ENCODE results near the gene TLK1.
"Not testable (repeated sequence)": the region's sequence is repeated elsewhere in the genome, so short reads cannot be mapped to it uniquely, and the experiment has no call there.

Gene TLK1

DNA sequence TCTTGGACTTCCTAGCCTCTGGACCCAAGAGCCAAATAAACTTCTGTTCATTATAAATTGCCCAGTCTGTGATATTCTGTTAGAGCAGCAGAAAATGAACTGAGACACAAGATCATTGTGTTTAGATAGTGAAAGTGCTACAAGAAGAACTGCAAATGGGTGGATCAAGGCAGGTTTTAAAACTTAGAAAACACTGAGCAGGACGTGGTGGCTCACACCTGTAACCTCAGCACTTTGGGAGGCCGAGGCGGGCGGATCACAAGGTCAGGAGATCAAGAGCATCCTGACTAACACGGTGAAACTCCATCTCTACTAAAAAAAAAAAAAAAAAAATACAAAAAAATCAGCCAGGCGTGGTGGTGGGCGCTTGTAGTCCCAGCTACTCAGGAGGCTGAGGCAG is 84.3 kb downstream of the TLK1 start:
- not testable (repeated sequence) for DNase-seq

DNA sequence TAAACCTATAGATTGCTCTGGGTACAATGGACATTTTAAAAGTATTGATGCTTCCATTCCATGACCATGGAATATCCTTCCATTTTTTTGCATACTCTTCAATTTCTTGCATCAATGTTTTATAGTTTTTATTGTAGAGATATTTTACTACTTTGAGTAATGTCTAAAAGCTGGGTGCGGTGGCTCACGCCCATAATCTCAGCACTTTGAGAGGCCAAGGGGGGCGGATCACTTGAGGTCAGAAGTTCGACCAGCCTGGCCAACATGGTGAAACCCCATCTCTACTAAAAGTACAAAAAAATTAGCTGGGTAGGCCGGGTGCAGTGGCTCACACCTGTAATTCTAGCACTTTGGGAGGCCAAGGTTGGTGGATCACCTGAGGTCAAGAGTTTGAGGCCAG is 88.5 kb downstream of the TLK1 start:
- DNase-seq: no peak

DNA sequence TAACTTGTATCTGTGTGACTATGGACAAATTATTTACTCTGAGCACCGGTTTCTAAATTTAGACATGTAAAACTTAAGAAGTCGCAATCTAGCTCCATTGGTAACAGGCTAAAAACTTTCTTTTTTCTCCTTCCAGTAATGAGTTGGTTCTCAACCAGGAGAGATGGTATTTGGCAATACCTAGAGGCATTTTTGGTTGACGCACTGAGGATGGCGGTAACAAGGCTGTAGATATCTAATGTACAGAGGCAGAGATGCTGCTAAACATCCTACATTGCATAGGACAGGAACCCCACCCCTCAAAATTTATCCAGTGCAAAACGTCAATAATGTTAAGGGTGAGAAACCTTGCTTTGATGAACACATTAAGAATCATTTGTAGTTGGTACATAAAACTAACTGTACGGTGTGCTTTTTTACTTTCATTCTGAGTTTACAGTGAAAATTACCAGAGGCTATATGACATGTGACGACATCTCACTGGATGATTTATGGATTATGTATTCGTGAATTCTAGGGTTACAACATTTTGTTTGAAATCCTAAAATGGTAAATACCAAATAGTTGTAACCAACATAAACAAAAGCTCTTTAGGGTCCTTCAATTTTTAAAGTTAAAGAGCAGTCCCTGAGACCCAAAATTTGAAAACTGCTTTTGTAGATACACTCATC is 91.3 kb downstream of the TLK1 start:
- no peak for DNase-seq

DNA sequence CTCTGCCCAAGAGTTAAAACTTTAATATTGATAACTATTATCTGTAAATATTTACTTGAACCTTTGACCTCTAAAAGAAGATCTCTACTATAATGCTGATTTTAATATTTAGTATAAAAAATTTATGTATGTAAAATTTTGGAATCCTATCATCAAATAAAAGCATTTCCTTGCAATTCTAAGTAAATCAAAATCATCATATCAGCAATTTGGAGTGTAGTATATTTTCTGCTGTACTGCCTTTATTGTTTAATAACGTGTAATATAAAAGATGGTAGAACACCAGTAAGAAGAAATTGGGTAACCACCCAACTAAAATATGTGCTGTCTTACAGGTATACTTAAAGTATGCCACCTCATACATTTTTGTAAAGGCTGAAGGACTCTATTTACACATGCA is 94.6 kb downstream of the TLK1 start:
- DNase-seq: no peak

DNA sequence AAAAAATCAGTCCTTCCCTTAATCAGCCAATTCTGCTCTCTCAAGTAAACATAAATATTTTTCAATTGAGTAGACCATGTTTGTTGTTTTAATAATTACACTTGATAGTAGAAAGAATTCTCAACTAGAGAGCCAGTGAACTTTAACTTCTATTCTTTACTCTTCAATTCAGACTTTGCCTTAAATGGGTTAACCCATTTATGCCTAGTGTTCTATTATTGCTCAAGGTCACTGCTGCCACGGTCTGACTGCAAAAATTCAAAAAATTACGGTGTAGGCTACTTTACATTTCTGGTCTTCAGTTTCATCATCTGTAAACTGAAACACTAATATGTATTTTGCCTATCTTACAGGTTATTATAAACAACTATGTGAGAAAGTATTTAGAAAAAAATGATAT is 103.1 kb downstream of the TLK1 start:
- DNase-seq: no peak

DNA sequence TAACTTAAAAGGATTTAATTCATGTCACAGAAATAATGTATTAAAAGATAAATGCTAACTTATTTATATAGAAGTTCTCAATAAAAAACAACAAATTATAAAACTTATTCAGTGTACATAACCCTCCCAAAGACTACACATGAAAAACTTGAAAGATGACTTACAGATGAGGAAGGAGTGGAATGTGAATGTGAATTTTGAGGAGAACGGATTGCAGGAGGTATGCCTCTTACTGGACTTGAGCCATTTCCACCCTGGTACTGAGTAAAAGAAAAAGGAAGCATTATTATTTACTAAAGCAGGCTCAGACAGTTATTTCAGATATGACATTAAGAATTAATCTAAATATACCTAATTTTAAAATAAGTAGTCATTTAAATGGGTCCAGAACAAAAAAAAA is 104.4 kb downstream of the TLK1 start:
- no peak for DNase-seq

DNA sequence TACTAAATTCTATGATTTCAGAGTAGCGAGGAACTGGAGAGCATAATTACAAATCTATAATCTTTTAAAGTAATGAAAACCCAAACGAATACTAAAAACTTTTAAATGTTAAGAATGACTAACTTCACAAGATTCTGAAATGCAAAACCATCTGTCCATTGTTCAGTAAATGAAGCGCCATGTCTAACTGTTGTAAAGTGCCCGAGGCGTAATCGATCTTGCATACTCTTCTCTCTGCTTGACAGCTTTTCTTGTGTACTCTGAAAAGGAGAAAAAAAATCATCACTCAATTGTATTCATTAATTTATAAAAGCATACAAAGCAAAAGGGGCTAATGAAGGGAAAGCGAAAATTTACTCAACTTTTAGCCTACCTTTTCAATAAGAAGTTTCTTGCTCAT is 111.0 kb downstream of the TLK1 start:
- DNase-seq: no peak

DNA sequence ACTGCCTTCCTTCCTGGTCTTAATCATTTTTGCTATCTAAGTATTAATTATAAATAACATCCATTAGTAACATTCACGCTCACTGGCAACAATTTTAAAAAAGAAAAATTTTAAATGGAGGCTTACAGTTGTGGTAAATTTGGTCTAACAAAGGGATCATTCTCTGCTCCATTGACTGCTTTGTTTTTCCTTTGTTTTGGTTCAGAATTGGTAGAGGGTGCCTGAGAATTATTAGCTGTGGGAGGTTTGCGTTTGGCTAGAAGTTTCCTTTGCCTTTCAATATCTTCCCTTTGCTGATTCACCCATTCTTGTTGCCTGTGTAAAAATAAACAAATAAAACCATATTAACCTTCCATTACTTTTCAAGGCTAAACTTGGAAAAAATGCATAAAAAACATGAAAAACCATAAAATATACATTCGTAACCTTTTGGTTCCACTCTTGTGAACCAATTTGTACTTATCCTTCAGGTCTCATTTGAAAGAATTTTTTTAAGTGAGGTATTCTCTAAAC is 114.6 kb downstream of the TLK1 start:
- DNase-seq: no peak

DNA sequence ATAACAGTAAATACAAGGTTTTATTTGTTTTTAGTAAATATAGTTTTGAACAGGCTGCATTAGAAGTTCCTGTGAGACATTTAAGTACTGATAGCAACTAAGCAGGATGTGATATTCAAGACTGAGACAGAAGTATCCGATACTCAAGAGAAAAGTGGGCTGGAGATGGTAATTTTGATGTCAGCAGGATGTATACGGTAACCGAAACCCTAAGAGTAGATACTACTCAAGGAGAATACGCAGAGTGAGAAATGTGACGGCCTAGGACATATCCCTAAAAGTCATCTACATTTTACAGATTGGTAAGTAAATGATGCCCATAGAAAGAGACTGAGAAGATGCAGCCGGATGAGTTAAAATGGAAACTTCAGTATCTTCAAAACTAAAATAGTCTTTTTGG is 116.3 kb downstream of the TLK1 start:
- DNase-seq: no peak

DNA sequence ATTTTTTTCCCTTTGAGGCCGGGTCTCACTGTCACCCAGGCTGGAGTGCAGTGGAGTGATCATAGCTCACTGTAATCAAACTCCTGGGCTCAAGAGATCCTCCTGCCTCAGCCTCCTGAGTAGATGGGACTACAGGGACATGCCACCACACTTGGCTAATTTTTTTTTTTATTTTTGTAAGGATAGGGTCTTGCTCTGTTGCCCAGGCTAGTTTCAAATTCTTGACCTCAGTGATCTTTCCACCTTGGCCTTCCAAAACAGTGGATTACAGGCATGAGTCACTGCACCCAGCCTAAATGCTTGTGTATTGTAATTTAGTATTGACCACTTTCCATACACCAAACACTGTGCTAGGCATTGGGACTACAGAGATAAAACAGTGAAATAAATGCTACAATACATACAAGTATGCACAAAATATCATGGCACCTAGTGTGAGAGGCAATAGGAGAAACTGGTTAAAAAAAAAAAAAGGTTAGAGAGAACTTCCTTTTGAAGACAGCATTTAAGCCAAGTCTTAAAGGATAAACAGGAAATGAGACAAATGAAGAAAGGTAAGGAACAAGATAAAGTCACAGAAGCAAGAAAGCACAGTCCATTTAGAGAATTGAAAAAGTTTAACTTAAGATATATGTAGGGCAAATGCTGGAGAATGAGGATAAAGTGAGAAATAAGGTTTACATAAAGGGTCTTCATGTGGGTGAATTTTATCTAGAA is 118.3 kb downstream of the TLK1 start:
- no peak for DNase-seq

DNA sequence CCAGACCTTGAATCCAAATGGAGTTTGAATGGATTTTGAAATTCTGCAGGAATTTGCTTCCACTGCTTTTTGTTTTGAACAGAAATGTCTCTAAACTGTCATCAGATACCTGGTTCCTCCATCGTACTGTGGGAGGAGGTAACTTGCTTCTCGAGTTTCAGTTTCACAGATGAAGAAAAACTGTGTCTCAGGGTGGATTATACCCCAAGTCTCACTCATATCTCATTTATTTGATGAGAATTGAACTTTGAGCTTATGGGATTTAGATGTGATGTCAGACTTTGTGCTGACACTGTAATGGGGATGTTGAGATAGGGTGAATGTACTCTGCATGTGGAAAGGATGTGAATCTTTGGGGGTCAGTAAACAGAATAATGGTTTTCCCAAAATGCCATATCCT is 124.2 kb downstream of the TLK1 start:
- DNase-seq: no peak

DNA sequence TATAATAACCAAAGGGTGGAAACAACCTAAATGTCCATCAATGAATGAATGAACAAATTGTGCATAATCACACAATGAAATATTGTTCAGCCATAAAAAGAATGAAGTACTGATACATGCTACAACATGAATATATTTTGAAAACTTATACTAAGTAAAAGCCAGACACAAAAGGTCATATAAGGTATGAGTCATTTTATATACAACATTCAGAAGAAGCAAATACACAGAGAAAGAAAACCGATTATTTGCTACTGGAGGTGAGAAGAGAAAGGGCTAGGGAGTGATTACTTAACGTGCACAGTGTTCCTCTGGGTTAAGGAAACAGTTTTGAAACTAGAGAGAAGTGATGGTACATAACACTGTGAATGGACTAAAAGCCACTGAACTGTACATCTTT is 126.4 kb downstream of the TLK1 start:
- no peak for DNase-seq

DNA sequence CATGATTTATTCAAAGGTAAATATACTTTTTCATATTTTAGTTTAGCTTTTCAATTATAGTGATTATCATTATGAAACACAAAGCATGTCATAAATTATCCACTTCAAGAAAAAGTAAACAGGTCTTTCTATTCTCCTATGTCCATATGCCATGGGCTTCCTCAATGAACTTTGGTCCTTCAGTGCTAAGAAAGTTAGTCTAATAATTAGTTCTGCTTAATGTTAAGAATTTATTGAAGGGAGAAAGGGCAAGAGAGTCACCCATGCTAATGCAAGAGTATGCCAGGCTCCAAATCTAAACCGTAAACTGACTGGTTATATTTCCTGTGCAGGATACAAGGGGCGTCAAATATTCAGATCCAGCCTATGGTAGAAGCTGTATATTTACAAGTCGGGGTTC is 135.5 kb downstream of the TLK1 start:
- DNase-seq: no peak

DNA sequence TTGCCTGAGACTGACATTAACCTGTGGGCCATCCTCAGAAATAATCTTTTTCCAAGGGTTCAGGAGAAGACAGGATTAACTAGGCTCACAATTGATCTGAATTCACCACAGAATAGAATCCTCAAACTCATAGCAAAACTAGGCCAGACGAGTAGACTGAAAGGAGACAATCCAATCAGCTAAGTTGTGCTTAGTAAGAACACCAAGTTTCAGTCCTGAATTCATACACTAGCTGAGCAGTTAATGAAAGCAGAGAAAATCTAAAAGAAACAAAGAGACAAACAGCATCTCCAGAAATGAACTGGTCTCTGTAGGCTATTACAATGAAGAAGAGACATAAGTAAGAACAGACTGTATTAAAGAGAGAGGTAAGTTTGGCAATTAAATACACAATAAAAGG is 142.2 kb downstream of the TLK1 start:
- DNase-seq: no peak

DNA sequence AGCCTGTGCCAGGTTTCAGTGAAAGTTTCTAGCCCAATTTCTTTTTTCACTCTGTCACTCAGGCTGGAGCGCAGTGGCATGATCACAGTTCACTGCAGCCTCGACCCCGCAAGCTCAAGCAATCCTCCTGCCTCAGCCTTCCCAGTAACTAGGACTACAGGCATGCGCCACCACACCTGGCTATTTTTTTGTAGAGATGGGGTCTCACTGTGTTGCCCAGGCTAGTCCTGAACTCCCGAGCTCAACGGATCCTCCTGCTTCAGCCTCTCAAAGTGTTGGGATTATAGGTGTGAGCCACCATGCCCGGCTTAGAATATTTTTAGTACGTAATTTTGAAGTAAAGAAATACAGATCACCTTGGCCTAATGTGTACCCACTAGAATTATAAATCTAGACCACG is 144.6 kb downstream of the TLK1 start:
- no peak for DNase-seq

DNA sequence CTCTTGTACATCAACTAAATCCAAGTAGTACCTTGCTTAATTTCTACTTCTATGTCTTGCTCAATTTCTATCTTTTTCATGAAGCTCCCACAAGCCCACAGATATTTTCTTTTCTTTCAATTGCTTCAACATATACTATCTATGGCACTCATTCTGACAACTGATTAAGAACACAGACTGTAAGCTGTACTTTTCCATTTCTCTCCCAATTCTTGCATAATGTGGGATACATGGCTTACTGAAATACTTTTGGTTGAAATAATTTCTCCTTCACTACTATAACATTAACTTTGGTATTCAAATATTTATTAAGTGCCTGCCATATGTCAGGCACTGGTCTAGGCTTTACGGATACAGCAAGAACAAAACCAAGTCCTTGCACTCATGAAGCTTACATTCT is 146.8 kb downstream of the TLK1 start:
- DNase-seq: no peak

DNA sequence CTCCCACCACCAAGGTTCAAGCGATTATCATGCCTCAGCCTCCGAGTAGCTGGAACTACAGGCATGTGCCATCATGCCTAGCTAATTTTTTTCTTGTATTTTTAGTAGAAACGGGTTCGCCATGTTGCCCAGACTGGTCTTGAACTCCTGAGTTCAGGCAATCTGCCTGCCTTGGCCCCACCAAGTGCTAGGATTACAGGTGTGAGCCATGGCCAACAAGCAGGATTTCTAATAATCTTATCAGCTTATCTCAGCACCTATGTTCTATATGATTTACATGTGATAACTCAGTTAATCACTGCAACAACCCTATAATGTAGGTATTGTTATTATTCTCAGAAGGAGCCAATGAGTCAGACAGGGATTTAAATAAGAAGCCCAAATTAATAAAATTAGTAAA is 151.3 kb downstream of the TLK1 start:
- no peak for DNase-seq

DNA sequence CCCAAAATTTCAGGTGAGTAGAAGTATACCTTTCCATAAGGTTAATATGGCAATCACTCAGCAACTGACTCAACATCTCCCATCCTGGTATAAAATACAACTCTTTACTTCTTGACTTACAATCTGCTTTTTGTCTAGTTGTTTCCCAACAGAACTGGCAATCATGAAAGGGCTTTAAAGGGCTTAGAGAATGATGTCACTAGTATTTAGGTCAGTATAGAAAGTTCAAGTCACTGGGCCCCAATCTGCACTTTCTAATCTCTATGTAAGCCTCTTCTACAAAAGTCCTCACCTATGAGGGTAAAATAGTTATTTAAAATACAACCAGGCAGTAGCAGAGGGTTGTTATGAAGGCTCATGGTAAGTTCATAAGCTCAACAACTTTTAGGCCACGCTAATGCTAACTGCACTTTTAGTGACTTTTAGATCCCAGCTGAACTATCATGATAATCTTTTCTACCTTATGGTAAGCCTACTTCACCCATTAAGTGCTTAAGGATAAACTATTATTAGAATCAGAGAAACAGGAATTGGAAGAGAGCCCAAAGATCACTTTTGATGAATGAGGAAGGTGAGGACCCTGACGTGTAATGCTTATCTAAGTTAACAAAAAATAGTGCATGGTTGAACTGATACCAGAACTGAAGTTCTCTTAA is 152.0 kb downstream of the TLK1 start:
- no peak for DNase-seq

DNA sequence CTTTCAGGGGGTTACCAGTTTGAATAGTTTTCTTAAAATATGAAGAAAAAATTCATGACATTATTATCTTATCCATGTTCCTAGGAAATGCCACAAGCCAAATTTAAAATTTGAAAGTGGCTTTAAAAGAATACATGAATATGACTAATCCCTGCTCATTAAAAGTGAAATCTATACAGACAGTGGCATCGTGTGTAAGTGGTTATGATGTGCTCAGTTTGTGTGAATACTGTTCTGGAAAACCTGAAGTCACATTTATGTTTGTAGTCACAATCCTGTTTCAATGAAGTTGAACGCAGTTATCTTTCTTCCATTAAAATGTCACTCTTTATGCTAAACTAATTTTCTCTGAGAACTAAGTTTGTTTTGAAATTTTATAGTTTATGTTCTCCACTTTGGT is 155.9 kb downstream of the TLK1 start:
- no peak for DNase-seq

DNA sequence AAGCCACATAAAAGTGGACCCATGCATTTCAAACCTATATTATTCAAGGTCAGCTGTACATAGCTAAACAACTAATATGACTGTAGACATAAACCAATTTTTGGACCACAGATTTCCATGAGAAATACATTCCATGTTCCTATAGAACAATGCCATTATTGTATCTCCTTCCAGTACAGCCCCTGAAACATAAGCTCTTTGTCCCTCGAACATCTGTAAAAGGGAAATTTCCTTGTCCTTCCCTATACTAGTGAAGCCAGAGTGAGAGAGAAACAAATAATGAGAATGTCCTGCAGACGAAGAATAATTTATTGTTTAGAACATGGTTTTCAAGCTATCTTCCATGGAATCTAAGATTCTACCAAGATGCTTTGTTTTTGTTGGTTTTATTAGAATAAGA is 156.3 kb downstream of the TLK1 start:
- no peak for DNase-seq

DNA sequence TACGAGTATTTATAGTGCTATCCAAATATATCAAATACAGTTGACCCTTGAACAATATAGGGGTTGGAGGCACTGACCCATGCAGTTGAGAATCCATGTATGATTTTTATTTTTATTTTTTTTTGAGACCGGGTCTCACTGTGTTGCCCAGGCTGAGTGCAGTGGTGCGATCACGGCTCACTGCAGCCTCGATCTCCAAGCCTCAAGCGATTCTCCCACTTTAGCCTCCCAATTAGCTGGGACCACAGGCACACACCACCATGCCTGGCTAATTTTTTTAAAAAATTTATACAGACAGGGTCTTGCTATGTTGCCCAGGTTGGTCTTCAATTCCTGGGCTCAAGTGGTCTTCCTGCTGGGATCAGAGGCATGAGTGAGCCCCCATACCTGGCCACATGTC is 161.0 kb downstream of the TLK1 start:
- DNase-seq: no peak

DNA sequence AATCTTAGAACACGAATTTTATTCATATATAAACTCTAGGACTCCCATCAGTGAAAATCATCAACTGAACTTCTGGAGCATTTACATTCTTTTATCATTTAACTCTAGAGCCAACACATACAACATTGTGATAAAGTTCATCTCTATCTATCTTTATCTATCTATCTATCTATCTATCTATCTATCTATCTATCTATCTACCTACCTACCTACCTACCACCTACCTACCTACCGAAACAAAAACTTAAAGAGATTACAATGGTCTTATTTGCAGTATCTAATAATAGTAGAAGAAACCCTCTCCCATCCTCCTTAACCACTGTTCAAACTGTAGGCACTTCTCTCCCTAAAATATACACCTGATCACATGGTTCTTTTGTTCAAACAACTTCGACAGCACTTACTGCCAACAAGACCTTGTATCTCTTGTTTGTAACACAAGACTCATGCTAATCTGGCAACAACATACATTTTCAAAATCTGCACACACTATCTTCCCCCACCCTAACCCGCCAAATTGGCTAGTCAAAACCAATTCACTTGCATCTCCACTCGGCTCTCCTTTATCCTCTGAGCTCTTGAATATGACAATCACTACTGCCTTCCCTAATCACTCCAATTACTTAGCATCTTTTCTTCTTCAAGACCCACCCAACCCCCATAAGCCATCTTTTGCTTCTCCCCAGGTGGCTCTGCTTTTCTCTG is 162.6 kb downstream of the TLK1 start:
- DNase-seq: no peak

DNA sequence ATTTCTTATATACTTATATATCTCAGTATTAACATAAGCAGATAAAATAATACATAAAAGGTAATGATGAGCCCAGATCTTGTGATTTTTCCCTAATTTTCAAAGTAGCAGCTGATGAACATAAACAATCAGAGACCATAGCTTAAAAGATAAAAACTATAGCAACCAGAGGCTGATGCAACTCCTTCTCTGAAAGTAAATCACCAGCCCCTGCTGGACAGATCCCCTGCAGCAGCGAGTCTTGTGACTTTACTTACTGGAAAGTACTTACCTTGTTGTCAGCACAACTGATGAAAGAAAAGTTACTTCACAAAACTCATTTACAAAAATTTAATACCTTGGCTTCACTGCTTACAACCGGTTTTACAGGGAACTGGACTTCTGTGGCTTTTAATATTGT is 164.4 kb downstream of the TLK1 start:
- DNase-seq: no peak
